Measurements from ENCODE around the gene NAA25.
A peak's percentile ranks its signal among the peaks of the same experiment; 100 is the strongest.
"Not testable (repeated sequence)": the region's sequence is repeated elsewhere in the genome, so short reads cannot be mapped to it uniquely, and the experiment has no call there.

NAA25 gene

DNA sequence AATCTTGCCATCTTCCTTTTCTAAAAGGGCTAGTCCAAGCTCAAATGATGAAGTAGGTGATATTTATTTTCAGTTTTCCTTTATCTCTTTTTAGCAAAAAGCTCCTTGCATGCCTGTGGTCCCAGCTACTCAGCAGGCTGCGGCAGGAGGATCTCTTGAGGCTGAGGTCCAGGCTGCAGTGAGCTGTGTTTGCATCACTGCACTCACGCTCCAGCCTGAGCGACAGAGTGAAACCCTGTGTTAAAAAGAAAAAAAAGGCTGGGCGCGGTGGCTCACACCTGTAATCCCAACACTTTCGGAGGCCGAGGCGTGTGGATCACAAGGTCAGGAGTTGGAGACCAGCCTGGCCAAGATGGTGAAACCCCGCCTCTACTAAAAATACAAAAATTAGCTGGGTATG, 100.6 kb downstream of the NAA25 start:
- DNase-seq, result no peak

GRCh38 chr12:112005419-112006395, 102.9 kb downstream of the NAA25 start:
- DNase-seq, result peak; percentile 73

DNA sequence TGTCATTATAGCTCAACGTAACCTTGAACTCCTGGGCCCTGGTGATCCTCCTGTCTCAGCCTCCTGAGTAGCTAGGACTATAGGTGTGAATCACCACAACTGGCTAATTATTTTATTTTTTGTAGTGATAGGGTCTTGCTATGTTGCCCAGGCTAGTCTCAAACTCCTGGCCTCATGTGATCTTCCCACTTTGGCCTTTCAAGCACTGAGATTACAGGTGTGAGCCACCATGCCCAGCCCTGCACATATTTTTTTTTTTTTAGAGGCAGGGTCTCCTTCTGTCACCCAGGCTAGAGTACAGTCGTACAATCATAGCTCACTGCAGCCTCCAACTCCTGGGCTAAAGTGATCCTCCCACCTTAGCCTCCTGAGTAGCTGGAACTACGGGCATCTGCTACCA, 104.5 kb downstream of the NAA25 start:
- DNase-seq, result no peak

GRCh38 chr12:112001576-112001975, 107.0 kb downstream of the NAA25 start:
- DNase-seq, result no peak

- no peak for DNase-seq
Measured at GRCh38 chr12:112000820-112001219, 107.8 kb downstream of the NAA25 start.

DNA sequence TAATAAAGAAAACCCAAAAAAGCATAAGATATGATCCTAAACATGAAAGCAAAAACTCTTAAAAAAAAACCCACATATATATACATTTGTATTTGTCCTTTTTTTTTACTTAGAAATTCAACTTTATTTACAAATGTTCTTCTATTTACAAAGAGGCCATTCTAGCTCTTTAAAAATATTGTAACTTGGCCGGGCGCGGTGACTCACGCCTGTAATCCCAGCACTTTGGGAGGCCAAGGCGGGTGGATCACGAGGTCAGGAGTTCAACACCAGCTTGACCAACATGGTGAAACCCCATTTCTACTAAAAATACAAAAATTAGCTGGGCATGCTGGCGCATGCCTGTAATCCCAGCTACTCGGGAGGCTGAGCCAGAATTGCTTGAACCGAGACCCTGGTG, 109.5 kb downstream of the NAA25 start:
- not testable (repeated sequence) for DNase-seq

GRCh38 chr12:111998015-111998414, 110.6 kb downstream of the NAA25 start:
- DNase-seq, result no peak

GRCh38 chr12:111997300-111997699, 111.3 kb downstream of the NAA25 start:
- DNase-seq, result no peak

DNA sequence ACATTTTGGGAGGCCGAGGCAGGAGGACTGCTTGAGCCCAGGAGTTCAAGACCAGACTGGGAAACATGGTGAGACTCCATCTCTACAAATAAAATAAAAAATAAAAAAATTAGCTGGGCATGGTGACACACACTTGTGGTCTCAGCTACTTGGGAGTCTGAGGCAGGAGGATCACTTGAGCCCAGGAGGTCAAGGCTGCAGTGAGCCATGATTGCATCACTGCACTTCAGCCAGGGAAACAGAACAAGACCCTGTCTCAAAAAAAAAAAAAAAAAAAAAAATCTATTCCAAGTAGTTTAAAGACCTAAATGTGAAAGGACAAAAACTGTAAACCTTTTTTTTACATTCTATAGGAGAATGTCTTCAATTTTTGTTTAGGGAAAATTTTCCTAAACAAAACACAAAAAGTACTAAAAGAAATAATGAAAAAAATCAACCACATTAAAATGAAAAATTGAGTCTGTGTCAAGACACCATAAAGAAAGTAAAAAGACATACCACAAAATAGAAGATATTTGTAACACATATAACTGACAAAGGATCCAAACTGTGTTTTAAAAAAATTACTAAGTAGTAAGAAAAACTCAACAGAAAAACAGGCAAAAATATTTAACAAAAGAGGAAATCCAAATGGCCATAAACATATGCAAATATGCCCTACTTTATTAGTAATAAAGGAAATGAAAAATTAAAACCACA, 112.7 kb downstream of the NAA25 start:
- DNase-seq, result no peak

- DNase-seq, result not testable (repeated sequence)
Measured at GRCh38 chr12:111994211-111995111, 114.1 kb downstream of the NAA25 start.

DNA sequence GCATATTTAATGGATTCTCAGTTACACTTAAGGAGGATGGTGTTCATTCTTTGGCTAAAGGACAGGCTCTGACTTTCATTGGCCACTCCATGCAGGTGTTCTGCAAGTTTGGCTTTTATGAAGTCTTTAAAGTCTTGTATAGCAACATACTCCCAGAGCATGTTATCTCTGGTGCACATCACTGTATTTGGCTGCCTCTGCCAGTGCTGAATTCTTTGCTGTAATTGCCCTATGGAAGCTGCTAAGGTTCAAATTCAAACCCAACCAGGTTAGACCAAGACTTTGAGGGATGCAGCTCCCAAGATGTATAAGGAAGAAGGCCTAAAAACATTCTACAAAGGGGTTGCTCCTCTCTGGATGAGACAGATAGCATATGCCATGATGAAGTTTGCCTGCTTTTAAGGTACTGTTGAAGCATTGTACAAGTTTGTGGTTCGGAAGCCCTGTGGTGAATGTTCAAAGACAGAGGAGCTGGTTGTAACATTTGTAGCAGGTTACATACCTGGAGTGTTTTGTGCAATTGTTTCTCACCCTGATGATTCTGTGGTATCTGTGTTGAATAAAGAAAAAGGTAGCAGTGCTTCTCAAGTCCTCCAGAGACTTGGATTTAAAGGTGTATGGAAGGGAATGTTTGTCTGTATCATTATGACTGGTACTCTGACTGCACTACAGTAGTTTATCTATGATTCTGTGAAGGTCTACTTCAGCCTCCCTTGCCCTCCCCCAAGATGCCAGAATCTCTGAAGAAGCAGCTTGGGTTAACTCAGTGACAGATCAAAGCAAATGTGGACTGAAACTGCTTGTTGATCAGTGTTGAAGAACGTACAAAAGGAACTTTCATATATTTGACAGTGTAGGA, 115.1 kb downstream of the NAA25 start:
- DNase-seq, result no peak

GRCh38 chr12:111992464-111992863, 116.1 kb downstream of the NAA25 start:
- no peak for DNase-seq

DNA sequence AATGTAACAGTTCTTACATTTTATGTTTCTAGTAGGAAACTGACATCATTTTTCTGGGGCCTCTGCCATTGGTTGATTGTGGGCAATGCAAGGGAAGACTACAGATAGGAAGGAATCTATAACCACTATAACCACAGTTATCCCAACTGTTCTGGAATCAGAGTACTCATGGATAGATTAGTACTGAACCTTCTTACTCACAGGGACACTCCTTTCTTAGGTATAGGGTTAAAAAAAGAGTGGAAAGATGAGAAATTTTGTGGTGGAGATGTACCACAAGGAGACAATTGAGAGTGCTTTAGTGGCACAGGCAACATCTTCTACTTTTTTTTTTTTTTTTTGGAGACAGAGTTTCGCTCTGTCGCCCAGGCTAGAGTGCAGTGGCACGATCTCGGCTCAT, 116.6 kb downstream of the NAA25 start:
- DNase-seq, result no peak

- no peak for DNase-seq
Measured at GRCh38 chr12:111991535-111991934, 117.0 kb downstream of the NAA25 start.

GRCh38 chr12:111984820-111985219, 123.8 kb downstream of the NAA25 start:
- DNase-seq, result no peak

- DNase-seq, result no peak
Measured at GRCh38 chr12:111981987-111982386, 126.6 kb downstream of the NAA25 start.

- DNase-seq, result no peak
Measured at GRCh38 chr12:111980598-111980997, 128.0 kb downstream of the NAA25 start.

GRCh38 chr12:111978545-111978944, 130.0 kb downstream of the NAA25 start:
- DNase-seq, result no peak

DNA sequence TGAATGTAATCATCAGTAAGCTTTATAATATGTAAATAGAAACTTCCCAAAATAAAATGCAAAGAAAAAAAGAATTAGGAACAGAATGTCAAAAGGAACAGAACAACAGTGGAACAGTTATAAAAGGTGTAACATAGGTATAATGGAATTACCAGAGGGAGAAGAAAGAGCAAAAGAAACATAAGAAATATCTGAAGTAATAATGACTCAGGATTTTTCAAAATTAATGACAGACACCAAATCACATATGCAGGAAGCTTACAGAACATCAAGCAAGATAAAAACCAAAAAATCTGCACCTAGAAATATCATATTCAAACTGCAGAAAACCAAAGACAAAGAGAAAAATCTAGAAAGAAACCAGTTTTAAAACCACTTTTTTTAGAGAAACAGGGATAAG, 131.7 kb downstream of the NAA25 start:
- no peak for DNase-seq
